ENCODE measurements around the gene TBL1XR1. TPM values are rescaled to one million over a fixed set of nuclear protein-coding genes. Genes with fewer than 3 reads are reported as not detected.
A peak's percentile ranks its signal among the peaks of the same experiment; 100 is the strongest.
"Not testable (repeated sequence)": the region's sequence is repeated elsewhere in the genome, so short reads cannot be mapped to it uniquely, and the experiment has no call there.

The TBL1XR1 gene
- total RNA-seq, 1 experiment from 2014 or later, result 175 TPM

GRCh38 chr3:177185035-177185574, 12.2 kb downstream of the TBL1XR1 start:
- TF ChIP-seq, protein P1, sequence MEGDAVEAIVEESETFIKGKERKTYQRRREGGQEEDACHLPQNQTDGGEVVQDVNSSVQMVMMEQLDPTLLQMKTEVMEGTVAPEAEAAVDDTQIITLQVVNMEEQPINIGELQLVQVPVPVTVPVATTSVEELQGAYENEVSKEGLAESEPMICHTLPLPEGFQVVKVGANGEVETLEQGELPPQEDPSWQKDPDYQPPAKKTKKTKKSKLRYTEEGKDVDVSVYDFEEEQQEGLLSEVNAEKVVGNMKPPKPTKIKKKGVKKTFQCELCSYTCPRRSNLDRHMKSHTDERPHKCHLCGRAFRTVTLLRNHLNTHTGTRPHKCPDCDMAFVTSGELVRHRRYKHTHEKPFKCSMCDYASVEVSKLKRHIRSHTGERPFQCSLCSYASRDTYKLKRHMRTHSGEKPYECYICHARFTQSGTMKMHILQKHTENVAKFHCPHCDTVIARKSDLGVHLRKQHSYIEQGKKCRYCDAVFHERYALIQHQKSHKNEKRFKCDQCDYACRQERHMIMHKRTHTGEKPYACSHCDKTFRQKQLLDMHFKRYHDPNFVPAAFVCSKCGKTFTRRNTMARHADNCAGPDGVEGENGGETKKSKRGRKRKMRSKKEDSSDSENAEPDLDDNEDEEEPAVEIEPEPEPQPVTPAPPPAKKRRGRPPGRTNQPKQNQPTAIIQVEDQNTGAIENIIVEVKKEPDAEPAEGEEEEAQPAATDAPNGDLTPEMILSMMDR (conservative IDR thresholded peaks at IDR 0.05), result no peak
- Histone ChIP-seq H3K4me1 (ENCODE audit: insufficient read depth, low read length) (peaks cover 2% of the 10 kb centered on the region; the same call in 1 of the 2 replicates), H3K4ac (ENCODE audit: low read depth, low read length) (no peak overlapping the region), H3K23me2 (ENCODE audit: insufficient read length, low read depth, low read length, poor library complexity, severe bottlenecking) (no peaks in the 10 kb centered on the region), H3K56ac (ENCODE audit: insufficient read length, low read depth, low read length) (no peak overlapping the region), H3K9me3 (ENCODE audit: control insufficient read depth, low read depth, low read length) (no peaks in the 10 kb centered on the region), H2AK5ac (ENCODE audit: insufficient read length, low read length) (no peak overlapping the region), H4K91ac (ENCODE audit: insufficient read length, low read depth, low read length) (no peak overlapping the region), H3T11ph (ENCODE audit: low read length) (no peak overlapping the region), H2BK120ac (ENCODE audit: low read depth, low read length, poor library complexity, severe bottlenecking) (no peak overlapping the region), H2BK5ac (ENCODE audit: insufficient read length, low read length) (no peak overlapping the region), H3K79me2 (ENCODE audit: insufficient read depth, low read length) (peaks cover 90% of the 10 kb centered on the region; the same call in 1 of the 2 replicates), H2BK20ac (ENCODE audit: low read depth, low read length, poor library complexity, severe bottlenecking) (no peak overlapping the region), H3K14ac (ENCODE audit: insufficient read depth, low read length) (no peak overlapping the region), H3K18ac (ENCODE audit: insufficient read length, low read depth, low read length) (no peak overlapping the region), H2BK12ac (ENCODE audit: insufficient read length, low read depth, low read length) (no peak overlapping the region), H3K9ac (ENCODE audit: extremely low read depth, insufficient read length, low read length) (no peak overlapping the region), H3K4me2 (ENCODE audit: insufficient read depth, insufficient read length, low read length) (no peak overlapping the region), H2AFZ (ENCODE audit: low read length) (no peak overlapping the region), H3K27me3 (ENCODE audit: insufficient read depth, low read length) (no peaks in the 10 kb centered on the region), H4K8ac (replicated peaks; ENCODE audit: insufficient read length, low read depth, low read length) (no peak overlapping the region), H2BK15ac (ENCODE audit: low read depth, low read length) (no peak overlapping the region), H4K5ac (ENCODE audit: insufficient read length, low read depth, low read length) (no peak overlapping the region), H3K23ac (ENCODE audit: insufficient read length, low read depth, low read length) (no peak overlapping the region), H3K79me1 (ENCODE audit: insufficient read depth, low read depth, low read length, poor library complexity, severe bottlenecking) (peaks cover 2% of the 10 kb centered on the region), H4K20me1 (ENCODE audit: control insufficient read depth, insufficient read depth, insufficient read length) (no peaks in the 10 kb centered on the region), H3K27ac (ENCODE audit: insufficient read length, low read depth, low read length) (no peak overlapping the region)
- Mint-ChIP-seq H3K9me3 (no peaks in the 10 kb centered on the region; a peak in 1 of 5 replicates), H3K27me3 (ENCODE audit: low read depth) (no peaks in the 10 kb centered on the region), H3K36me3 (ENCODE audit: insufficient read depth in 1 of 3, low read depth in 3 of 3) (peaks cover 0 to 7% (median 0%) of the 10 kb centered on the region in 3 experiments; a peak in 3 of 7 replicates), H3K4me3 (no peak overlapping the region), H3K27ac (peak overlapping the region in 1 of 3 experiments; percentile 3; a peak in 2 of 7 replicates), H3K4me1 (peaks cover 44 to 49% of the 10 kb centered on the region in 2 experiments)
- no CpG with 5 or more reads among the region's 7 CpGs for WGBS (ENCODE audit: extremely low coverage, insufficient read length, low lambda C conversion rate)
- DNase-seq, result no peak

DNA sequence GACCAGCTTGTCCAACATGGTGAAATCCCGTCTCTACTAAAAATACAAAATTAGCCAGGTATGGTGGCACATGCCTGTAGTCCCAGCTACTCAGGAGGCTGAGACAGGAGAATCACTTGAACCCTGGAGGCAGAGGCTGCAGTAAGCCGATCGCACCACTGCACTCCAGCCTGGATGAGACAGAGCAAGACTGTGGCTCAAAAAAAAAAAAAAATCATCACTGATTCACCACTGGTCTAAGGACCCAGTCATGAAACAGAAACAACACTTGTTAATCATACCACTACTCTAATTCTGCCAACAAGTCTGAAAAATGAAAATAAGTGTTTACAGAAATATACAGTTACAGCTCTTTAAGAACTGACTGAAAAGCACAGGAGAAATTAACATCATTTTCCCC, 12.7 kb downstream of the TBL1XR1 start:
- not testable (repeated sequence) for DNase-seq; H2AFZ ChIP-seq (ENCODE audit: low read length); H2BK15ac ChIP-seq (ENCODE audit: low read depth, low read length); H3K56ac ChIP-seq (ENCODE audit: insufficient read length, low read depth, low read length); H3K9me3 Mint-ChIP-seq; H3K4me2 ChIP-seq (ENCODE audit: insufficient read depth, insufficient read length, low read length); H2BK20ac ChIP-seq (ENCODE audit: low read depth, low read length, poor library complexity, severe bottlenecking); H2BK5ac ChIP-seq (ENCODE audit: insufficient read length, low read length); H2AK5ac ChIP-seq (ENCODE audit: insufficient read length, low read length); H3K79me1 ChIP-seq (ENCODE audit: insufficient read depth, low read depth, low read length, poor library complexity, severe bottlenecking); H4K5ac ChIP-seq (ENCODE audit: insufficient read length, low read depth, low read length); H3K9me3 ChIP-seq (ENCODE audit: control insufficient read depth, low read depth, low read length); H4K91ac ChIP-seq (ENCODE audit: insufficient read length, low read depth, low read length); H3T11ph ChIP-seq (ENCODE audit: low read length); H3K27ac ChIP-seq (ENCODE audit: insufficient read length, low read depth, low read length); H3K4me1 ChIP-seq (ENCODE audit: insufficient read depth, low read length); H3K27me3 Mint-ChIP-seq (ENCODE audit: low read depth); H3K4me3 Mint-ChIP-seq; H3K23me2 ChIP-seq (ENCODE audit: insufficient read length, low read depth, low read length, poor library complexity, severe bottlenecking); H4K20me1 ChIP-seq (ENCODE audit: control insufficient read depth, insufficient read depth, insufficient read length); H3K23ac ChIP-seq (ENCODE audit: insufficient read length, low read depth, low read length); H2BK120ac ChIP-seq (ENCODE audit: low read depth, low read length, poor library complexity, severe bottlenecking); H3K36me3 Mint-ChIP-seq (ENCODE audit: insufficient read depth in 1 of 3, low read depth in 3 of 3); H3K4ac ChIP-seq (ENCODE audit: low read depth, low read length); H3K18ac ChIP-seq (ENCODE audit: insufficient read length, low read depth, low read length); H3K14ac ChIP-seq (ENCODE audit: insufficient read depth, low read length); H2BK12ac ChIP-seq (ENCODE audit: insufficient read length, low read depth, low read length); H4K8ac ChIP-seq (replicated peaks; ENCODE audit: insufficient read length, low read depth, low read length); H3K9ac ChIP-seq (ENCODE audit: extremely low read depth, insufficient read length, low read length); H3K27me3 ChIP-seq (ENCODE audit: insufficient read depth, low read length); H3K27ac Mint-ChIP-seq
- H3K4me1 Mint-ChIP-seq, result peaks cover 48 to 52% of the 10 kb centered on the region in 2 experiments
- WGBS (ENCODE audit: extremely low coverage, insufficient read length, low lambda C conversion rate), result no CpG with 5 or more reads among the region's 3 CpGs
- H3K79me2 ChIP-seq (ENCODE audit: insufficient read depth, low read length), result peaks cover 90% of the 10 kb centered on the region; the same call in 1 of the 2 replicates

All from H9 (cell line).